Neural progenitor cell (in vitro differentiated cells): Measurements from ENCODE around the gene WWOX. TPM values are rescaled to one million over a fixed set of nuclear protein-coding genes. Genes with fewer than 3 reads are reported as not detected.

Source experiments
- DNase-seq: peaks from one replicate; pipeline ENCODE4 v3.0.0-alpha.2; 2016; ENCODE audit warnings: low spot score
- H2AFZ ChIP-seq: fragments of 200-600 bp; sonication (generic); replicated peaks from 2 replicates; pipeline ENCODE4 v1.6.1; 2016; ENCODE audit warnings: antibody characterized with exemption
- H3F3A ChIP-seq: fragments of 200-600 bp; sonication (generic); 2 replicates; pipeline ENCODE4 v1.6.1; 2016; ENCODE audit warnings: antibody characterized with exemption, low read depth
- H3K27ac ChIP-seq: fragments of 200-600 bp; sonication (generic); 2 replicates; pipeline ENCODE4 v1.5.1; 2016; ENCODE audit warnings: mild to moderate bottlenecking
- H3K27me3 ChIP-seq: fragments of 200-600 bp; sonication (generic); 2 replicates; pipeline ENCODE4 v1.6.1; 2016; ENCODE audit warnings: mild to moderate bottlenecking, moderate library complexity
- H3K36me3 ChIP-seq: fragments of 200-600 bp; sonication (generic); 2 replicates; pipeline ENCODE4 v1.5.1; 2016
- H3K4me1 ChIP-seq: fragments of 200-600 bp; sonication (generic); 2 replicates; pipeline ENCODE4 v1.6.1; 2016; ENCODE audit warnings: mixed run types
- H3K4me2 ChIP-seq: fragments of 200-600 bp; sonication (generic); 2 replicates; pipeline ENCODE4 v1.6.1; 2016
- H3K4me3 ChIP-seq: fragments of 200-600 bp; sonication (generic); 2 replicates; pipeline ENCODE4 v1.5.1; 2016
- H3K79me2 ChIP-seq: fragments of 200-600 bp; sonication (generic); 2 replicates; pipeline ENCODE4 v1.6.1; 2016; ENCODE audit warnings: low read depth
- H3K9ac ChIP-seq: fragments of 200-600 bp; sonication (generic); 2 replicates; pipeline ENCODE4 v1.6.1; 2016
- H3K9me3 ChIP-seq: fragments of 200-600 bp; sonication (generic); 2 replicates; pipeline ENCODE4 v1.5.1; 2016; ENCODE audit warnings: low read depth
- H4K20me1 ChIP-seq: fragments of 200-600 bp; sonication (generic); 2 replicates; pipeline ENCODE4 v1.6.1; 2016; ENCODE audit warnings: low read depth
- H3K27ac Mint-ChIP-seq: 3 replicates; pipeline ENCODE4 v1.8.0; 2021; ENCODE audit warnings: mixed read lengths
- H3K27me3 Mint-ChIP-seq: 2 replicates; pipeline ENCODE4 v1.8.0; 2022; ENCODE audit warnings: low read depth, mild to moderate bottlenecking, inconsistent platforms, moderate library complexity, mixed read lengths; ENCODE audit not compliant: insufficient read depth
- H3K36me3 Mint-ChIP-seq: 3 replicates; pipeline ENCODE4 v1.8.0; 2021; ENCODE audit warnings: mixed read lengths
- H3K4me1 Mint-ChIP-seq: 3 replicates; pipeline ENCODE4 v1.8.0; 2021; ENCODE audit warnings: mixed read lengths
- H3K4me3 Mint-ChIP-seq: 3 replicates; pipeline ENCODE4 v1.8.0; 2021; ENCODE audit warnings: mild to moderate bottlenecking, moderate library complexity, mixed read lengths
- H3K9me3 Mint-ChIP-seq: 3 replicates; pipeline ENCODE4 v1.8.0; 2020; ENCODE audit warnings: mixed read lengths
- EZH2 ChIP-seq: fragments of 200-600 bp; sonication (generic); IDR thresholded peaks from 2 replicates; pipeline ENCODE4 v1.6.1; 2017; ENCODE audit warnings: antibody characterized with exemption, mild to moderate bottlenecking, moderate library complexity
- EZH2phosphoT487 ChIP-seq: fragments of 200-600 bp; sonication (generic); IDR thresholded peaks from 2 replicates; pipeline ENCODE4 v1.6.1; 2017; ENCODE audit warnings: antibody characterized with exemption
- total RNA-seq: library from RNA; depleted of rRNA; stranded (reverse); fragments of >200 nt; gene quantifications from 2 replicates; pipeline ENCODE4 v1.2.3, GENCODE V29; 2015; ENCODE audit warnings: low replicate concordance
- TF ChIP-seq, protein P1 (sequence below): fragments of 200-600 bp; sonication (generic); IDR thresholded peaks from 2 replicates; pipeline ENCODE4 v1.5.1; 2017; ENCODE audit warnings: antibody characterized with exemption, mild to moderate bottlenecking

WWOX gene
- total RNA-seq, 1 donor from 2014 or later: 63.7 TPM

GRCh38 chr16:78677181-78677731 lies 577.8 kb downstream of the WWOX start:
- DNase-seq: no peak
- Histone ChIP-seq H3K79me2 (no peaks in the 10 kb centered on the region), H3K4me1 (peaks cover 19% of the 10 kb centered on the region), H3K9ac (no peak overlapping the region), H3K4me3 (no peak overlapping the region), H3K36me3 (no peaks in the 10 kb centered on the region), H2AFZ (no peak overlapping the region), H3K4me2 (no peak overlapping the region), H3K9me3 (no peaks in the 10 kb centered on the region), H4K20me1 (no peaks in the 10 kb centered on the region), H3K27me3 (no peaks in the 10 kb centered on the region), H3K27ac (no peak overlapping the region), H3F3A (no peaks in the 10 kb centered on the region)
- TF ChIP-seq, protein P1, sequence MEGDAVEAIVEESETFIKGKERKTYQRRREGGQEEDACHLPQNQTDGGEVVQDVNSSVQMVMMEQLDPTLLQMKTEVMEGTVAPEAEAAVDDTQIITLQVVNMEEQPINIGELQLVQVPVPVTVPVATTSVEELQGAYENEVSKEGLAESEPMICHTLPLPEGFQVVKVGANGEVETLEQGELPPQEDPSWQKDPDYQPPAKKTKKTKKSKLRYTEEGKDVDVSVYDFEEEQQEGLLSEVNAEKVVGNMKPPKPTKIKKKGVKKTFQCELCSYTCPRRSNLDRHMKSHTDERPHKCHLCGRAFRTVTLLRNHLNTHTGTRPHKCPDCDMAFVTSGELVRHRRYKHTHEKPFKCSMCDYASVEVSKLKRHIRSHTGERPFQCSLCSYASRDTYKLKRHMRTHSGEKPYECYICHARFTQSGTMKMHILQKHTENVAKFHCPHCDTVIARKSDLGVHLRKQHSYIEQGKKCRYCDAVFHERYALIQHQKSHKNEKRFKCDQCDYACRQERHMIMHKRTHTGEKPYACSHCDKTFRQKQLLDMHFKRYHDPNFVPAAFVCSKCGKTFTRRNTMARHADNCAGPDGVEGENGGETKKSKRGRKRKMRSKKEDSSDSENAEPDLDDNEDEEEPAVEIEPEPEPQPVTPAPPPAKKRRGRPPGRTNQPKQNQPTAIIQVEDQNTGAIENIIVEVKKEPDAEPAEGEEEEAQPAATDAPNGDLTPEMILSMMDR: no peak
- TF ChIP-seq EZH2 (no peak), EZH2phosphoT487 (no peak)
- Mint-ChIP-seq H3K9me3 (no peaks in the 10 kb centered on the region), H3K27me3 (no peaks in the 10 kb centered on the region), H3K36me3 (no peaks in the 10 kb centered on the region), H3K4me1 (peaks cover 21% of the 10 kb centered on the region), H3K27ac (no peak overlapping the region), H3K4me3 (no peak overlapping the region)

GRCh38 chr16:78679546-78679945 lies 580.1 kb downstream of the WWOX start:
- no peak for DNase-seq
- no peaks in the 10 kb centered on the region for H3F3A ChIP-seq
- TF ChIP-seq, protein P1: no peak
- TF ChIP-seq EZH2phosphoT487: no peak
- no peak overlapping the region for H3K4me3 Mint-ChIP-seq
- no peak overlapping the region for H3K27ac ChIP-seq
- H3K79me2 ChIP-seq: no peaks in the 10 kb centered on the region
- H3K4me1 Mint-ChIP-seq: peaks cover 17% of the 10 kb centered on the region
- no peaks in the 10 kb centered on the region for H3K9me3 Mint-ChIP-seq
- no peaks in the 10 kb centered on the region for H3K36me3 ChIP-seq
- no peak overlapping the region for H3K9ac ChIP-seq
- peaks cover 19% of the 10 kb centered on the region for H3K4me1 ChIP-seq
- H2AFZ ChIP-seq: no peak overlapping the region
- H3K27me3 ChIP-seq: no peaks in the 10 kb centered on the region
- H3K9me3 ChIP-seq: no peaks in the 10 kb centered on the region
- no peak overlapping the region for H3K4me2 ChIP-seq
- no peaks in the 10 kb centered on the region for H3K36me3 Mint-ChIP-seq
- H3K27ac Mint-ChIP-seq: no peak overlapping the region
- H4K20me1 ChIP-seq: no peaks in the 10 kb centered on the region
- no peaks in the 10 kb centered on the region for H3K27me3 Mint-ChIP-seq
- no peak overlapping the region for H3K4me3 ChIP-seq

DNA sequence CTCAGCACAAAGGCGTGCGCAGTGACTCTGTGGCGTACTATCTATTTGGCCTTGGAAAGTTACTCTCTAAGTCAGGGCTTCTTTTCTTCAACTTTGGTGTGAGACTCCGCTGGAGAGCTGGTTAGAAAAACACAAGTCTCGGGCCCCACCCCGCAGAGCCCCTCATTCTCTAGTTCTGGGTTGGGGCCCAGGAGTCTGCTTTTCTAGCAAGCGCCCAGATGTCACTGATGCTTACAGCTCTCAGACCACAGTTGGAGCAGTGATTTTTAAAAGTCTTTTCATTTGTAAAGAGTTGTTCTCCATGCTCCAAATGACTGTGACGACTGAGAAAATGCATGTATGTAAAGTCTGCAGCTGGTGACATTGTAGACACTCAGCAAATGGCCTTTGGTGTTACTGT lies 582.3 kb downstream of the WWOX start:
- DNase-seq: peak; percentile 8
- H3K27me3 Mint-ChIP-seq: peaks cover 3% of the 10 kb centered on the region
- Histone ChIP-seq H3K27me3 (no peaks in the 10 kb centered on the region), H3K4me1 (peaks cover 10% of the 10 kb centered on the region), H3K36me3 (no peaks in the 10 kb centered on the region), H3K4me3 (no peak overlapping the region), H2AFZ (no peak overlapping the region), H3K79me2 (no peaks in the 10 kb centered on the region), H3F3A (no peaks in the 10 kb centered on the region), H3K9me3 (no peaks in the 10 kb centered on the region), H3K27ac (no peak overlapping the region), H3K4me2 (no peak overlapping the region), H3K9ac (no peak overlapping the region), H4K20me1 (no peaks in the 10 kb centered on the region)
- H3K4me3 Mint-ChIP-seq: no peak overlapping the region
- no peaks in the 10 kb centered on the region for H3K9me3 Mint-ChIP-seq
- H3K4me1 Mint-ChIP-seq: peaks cover 15% of the 10 kb centered on the region
- TF ChIP-seq, protein P1: no peak
- TF ChIP-seq EZH2phosphoT487: no peak
- TF ChIP-seq EZH2: no peak
- no peaks in the 10 kb centered on the region for H3K36me3 Mint-ChIP-seq
- no peak overlapping the region for H3K27ac Mint-ChIP-seq
